PC-9 (cell line): ENCODE measurements around the gene RHOA. TPM values are rescaled to one million over a fixed set of nuclear protein-coding genes. Genes with fewer than 3 reads are reported as not detected.

Source experiments
- BruUV-seq: library from RNA; stranded (reverse); fragments of 400-500 nt; replicated peaks from 2 replicates; lab custom pipeline; 2021; lab: Mats Ljungman, UMichigan
- CTCF ChIA-PET: fragments of 300-600 bp; sonication (Branson Sonifier 250); formaldehyde crosslinking; loops from one replicate; lab custom pipeline; 2022; ENCODE audit warnings: antibody characterized with exemption; lab: Charles Lee
- POLR2A ChIA-PET: fragments of 300-600 bp; sonication (Branson Sonifier 250); formaldehyde crosslinking; loops from one replicate; lab custom pipeline; 2022; ENCODE audit warnings: antibody characterized with exemption; ENCODE audit not compliant: unreplicated experiment; lab: Charles Lee
- DNase-seq, 2 experiments: peaks; one replicate each; pipeline versions ENCODE4 v3.0.0 to v3.0.0-alpha.2; 2015 to 2022; ENCODE audit warnings: mixed read lengths in 1 of 2
- H2AFZ ChIP-seq: fragments of 200-600 bp; sonication (generic); 2 replicates; pipeline ENCODE4 v1.8.1; 2017; ENCODE audit warnings: antibody characterized with exemption
- H3F3A ChIP-seq: fragments of 200-600 bp; sonication (generic); 2 replicates; pipeline ENCODE4 v1.8.1; 2017; ENCODE audit warnings: antibody characterized with exemption, mild to moderate bottlenecking, low read depth; ENCODE audit not compliant: insufficient read depth
- H3K27ac ChIP-seq: fragments of 200-600 bp; sonication (generic); 2 replicates; pipeline ENCODE4 v1.6.1; 2016; ENCODE audit warnings: mixed run types
- H3K27me3 ChIP-seq: fragments of 200-600 bp; sonication (generic); 2 replicates; pipeline ENCODE4 v1.6.1; 2016; ENCODE audit warnings: low read depth, mixed run types; ENCODE audit not compliant: insufficient read depth
- H3K36me3 ChIP-seq: fragments of 200-600 bp; sonication (generic); 2 replicates; pipeline ENCODE4 v1.6.1; 2016; ENCODE audit warnings: low read depth, mixed run types
- H3K4me1 ChIP-seq: fragments of 200-600 bp; sonication (generic); replicated peaks from 2 replicates; pipeline ENCODE4 v1.6.1; 2016; ENCODE audit warnings: mixed run types; ENCODE audit not compliant: insufficient read depth
- H3K4me2 ChIP-seq: fragments of 200-600 bp; sonication (generic); 2 replicates; pipeline ENCODE4 v1.6.1; 2017; ENCODE audit warnings: mixed run types
- H3K4me3 ChIP-seq: fragments of 200-600 bp; sonication (generic); 2 replicates; pipeline ENCODE4 v1.6.1; 2016; ENCODE audit warnings: mixed run types
- H3K79me2 ChIP-seq: fragments of 200-600 bp; sonication (generic); 2 replicates; pipeline ENCODE4 v1.6.1; 2017; ENCODE audit warnings: low read depth, mixed run types
- H3K9me2 ChIP-seq: fragments of 200-600 bp; sonication (generic); 2 replicates; pipeline ENCODE4 v1.8.1; 2017; ENCODE audit warnings: mild to moderate bottlenecking; ENCODE audit not compliant: insufficient read depth
- H3K9me3 ChIP-seq: fragments of 200-600 bp; sonication (generic); 2 replicates; pipeline ENCODE4 v1.8.1; 2016; ENCODE audit warnings: low read depth; ENCODE audit not compliant: insufficient read depth
- H4K20me1 ChIP-seq: fragments of 200-600 bp; sonication (generic); 2 replicates; pipeline ENCODE4 v1.8.1; 2017; ENCODE audit not compliant: insufficient read depth
- CTCF ChIP-seq: fragments of 200-600 bp; sonication (generic); conservative IDR thresholded peaks from 2 replicates; pipeline ENCODE4 v1.6.1; 2017; ENCODE audit warnings: mixed run types, antibody characterized with exemption, mild to moderate bottlenecking, moderate library complexity
- EZH2 ChIP-seq: fragments of 200-600 bp; sonication (generic); IDR thresholded peaks from 2 replicates; pipeline ENCODE4 v1.8.0; 2017; ENCODE audit warnings: antibody characterized with exemption, low read depth
- intact Hi-C: fragments of 100-400 bp; cut with micrococcal nuclease; formaldehyde crosslinking; loops from one replicate; pipeline ENCODE4 v1.10.0; 2022; ENCODE audit not compliant: unreplicated experiment
- total RNA-seq: library from RNA; stranded (reverse); gene quantifications from 2 replicates; pipeline ENCODE4 v1.2.3, GENCODE V29; 2021

Gene RHOA
- total RNA-seq, 1 experiment from 2014 or later: 413 TPM

GRCh38 chr3:49389297-49389696 is 22.5 kb downstream of the RHOA start:
- Histone ChIP-seq H3K79me2 (peaks cover 94% of the 10 kb centered on the region), H3K36me3 (no peaks in the 10 kb centered on the region), H3K4me1 (no peaks in the 10 kb centered on the region), H3K4me2 (no peak overlapping the region), H2AFZ (no peak overlapping the region), H3K4me3 (no peak overlapping the region), H3K9me2 (no peaks in the 10 kb centered on the region), H4K20me1 (peaks cover 56% of the 10 kb centered on the region), H3F3A (peaks cover 6% of the 10 kb centered on the region; the same call in 1 of the 2 replicates), H3K9me3 (no peaks in the 10 kb centered on the region), H3K27me3 (no peaks in the 10 kb centered on the region), H3K27ac (no peak overlapping the region)
- intact Hi-C loops: no loop called here
- CTCF ChIA-PET: no interaction called here
- POLR2A ChIA-PET: interaction anchor here (1.0 kb wide), 1 partner anchor 22 kb away, joined by 4 read pairs; the partner anchor contains the start of gene RHOA
- DNase-seq: no peak
- BruUV-seq: no TSS peak
- TF ChIP-seq EZH2: no peak
- no peak for TF ChIP-seq CTCF

GRCh38 chr3:49388289-49388820 is 23.4 kb downstream of the RHOA start:
- no peaks in the 10 kb centered on the region for H3K9me2 ChIP-seq
- no TSS peak for BruUV-seq
- H3K27me3 ChIP-seq: no peaks in the 10 kb centered on the region
- no peak overlapping the region for H3K4me3 ChIP-seq
- peaks cover 61% of the 10 kb centered on the region for H4K20me1 ChIP-seq
- CTCF ChIA-PET: no interaction called here
- intact Hi-C loops: no loop called here
- POLR2A ChIA-PET: interaction anchor here (0.7 to 1.0 kb wide), 2 partner anchors 23 to 238 kb away, joined by 4 to 5 read pairs; partner anchors contain the start of gene RHOA
- H3K79me2 ChIP-seq: peaks cover 98% of the 10 kb centered on the region
- TF ChIP-seq CTCF (no peak), EZH2 (no peak)
- no peak overlapping the region for H2AFZ ChIP-seq
- H3K9me3 ChIP-seq: no peaks in the 10 kb centered on the region
- no peaks in the 10 kb centered on the region for H3K4me1 ChIP-seq
- H3K27ac ChIP-seq: no peak overlapping the region
- no peak for DNase-seq
- peaks cover 6% of the 10 kb centered on the region; the same call in 1 of the 2 replicates for H3F3A ChIP-seq
- no peaks in the 10 kb centered on the region for H3K36me3 ChIP-seq
- H3K4me2 ChIP-seq: no peak overlapping the region

GRCh38 chr3:49387721-49388120 is 24.1 kb downstream of the RHOA start:
- H3K4me3 ChIP-seq: no peak overlapping the region
- no peaks in the 10 kb centered on the region for H3K9me2 ChIP-seq
- peaks cover 6% of the 10 kb centered on the region; the same call in 1 of the 2 replicates for H3F3A ChIP-seq
- H3K79me2 ChIP-seq: peaks cover 98% of the 10 kb centered on the region
- no peaks in the 10 kb centered on the region for H3K27me3 ChIP-seq
- TF ChIP-seq CTCF: no peak
- no peak overlapping the region for H3K4me2 ChIP-seq
- no peak for DNase-seq
- ChIA-PET POLR2A (no interaction called here), CTCF (no interaction called here)
- no TSS peak for BruUV-seq
- intact Hi-C loops: no loop called here
- no peaks in the 10 kb centered on the region for H3K4me1 ChIP-seq
- peaks cover 63% of the 10 kb centered on the region for H4K20me1 ChIP-seq
- no peaks in the 10 kb centered on the region for H3K9me3 ChIP-seq
- no peak overlapping the region for H3K27ac ChIP-seq
- no peak overlapping the region for H2AFZ ChIP-seq
- H3K36me3 ChIP-seq: no peaks in the 10 kb centered on the region
